GM12878 (cell line): ENCODE data around the gene TULP4. TPM values are rescaled to one million over a fixed set of nuclear protein-coding genes. Genes with fewer than 3 reads are reported as not detected.

Experiments used
- ATAC-seq: fragments of 200-7000 bp; cut with Tn5 transposase; 3 replicates; pipeline ENCODE4 v1.9.1; 2020; ENCODE audit warnings: mild to moderate bottlenecking, moderate library complexity
- BruUV-seq: library from RNA; stranded (reverse); fragments of 400-500 nt; replicated peaks from 2 replicates; lab custom pipeline; 2021; lab: Mats Ljungman, UMichigan
- CTCF ChIA-PET: fragments of 300-600 bp; sonication (Branson Sonifier 250); formaldehyde crosslinking; extraction: SDS; loops from one replicate; lab custom pipeline; 2021; ENCODE audit warnings: inconsistent platforms; lab: Yijun Ruan, JAX
- POLR2A ChIA-PET: fragments of 350-600 bp; formaldehyde crosslinking; extraction: SDS; loops from one replicate; lab custom pipeline; 2021; ENCODE audit warnings: inconsistent platforms; lab: Charles Lee
- RAD21 ChIA-PET: fragments of 300-600 bp; sonication (Branson Sonifier 250); formaldehyde crosslinking; loops from one replicate; lab custom pipeline; 2023; ENCODE audit warnings: antibody characterized with exemption; ENCODE audit not compliant: unreplicated experiment; lab: Charles Lee
- SMC1A ChIA-PET: fragments of 300-600 bp; sonication (Branson Sonifier 250); formaldehyde crosslinking; loops from one replicate; lab custom pipeline; 2023; ENCODE audit not compliant: unreplicated experiment, uncharacterized antibody; lab: Charles Lee
- DNase-seq: peaks from one replicate; pipeline ENCODE4 v3.0.0-alpha.2; 2011; ENCODE audit warnings: low read depth, low spot score
- FAIRE-seq: peaks from 3 replicates; lab custom pipeline; 2011; peaks lifted over from hg19 to GRCh38; lab: Jason Lieb, UNC
- H2AFZ ChIP-seq: 2 replicates; pipeline ENCODE4 v1.6.0; 2011; ENCODE audit warnings: low read depth, low read length, control low read depth; ENCODE audit not compliant: control insufficient read depth
- H3K27ac ChIP-seq: 2 replicates; pipeline ENCODE4 v1.5.1; 2011; ENCODE audit warnings: control low read depth; ENCODE audit not compliant: control insufficient read depth, insufficient read depth
- H3K27me3 ChIP-seq, 2 experiments: replicated peaks in 1 of 2; 2 replicates each; pipeline versions ENCODE4 v1.6.0 to v1.6.1; 2011; ENCODE audit warnings: low read length in 1 of 2; ENCODE audit not compliant: control insufficient read depth in 2 of 2, insufficient read depth in 2 of 2
- H3K36me3 ChIP-seq, 2 experiments: 2 replicates each; pipeline ENCODE4 v1.5.1; 2011; ENCODE audit warnings: low read length in 1 of 2; ENCODE audit not compliant: control insufficient read depth in 2 of 2, insufficient read depth in 2 of 2
- H3K4me1 ChIP-seq: 2 replicates; pipeline ENCODE4 v1.6.1; 2011; ENCODE audit warnings: mild to moderate bottlenecking, low read length, moderate library complexity, mixed read lengths; ENCODE audit not compliant: control insufficient read depth, insufficient read depth
- H3K4me2 ChIP-seq: 2 replicates; pipeline ENCODE4 v1.6.0; 2011; ENCODE audit warnings: control low read depth; ENCODE audit not compliant: control insufficient read depth, insufficient read depth
- H3K4me3 ChIP-seq: fragments of 200-600 bp; sonication (generic); 2 replicates; pipeline ENCODE4 v1.5.1; 2016
- H3K79me2 ChIP-seq: 2 replicates; pipeline ENCODE4 v1.6.0; 2011; ENCODE audit warnings: low read length; ENCODE audit not compliant: control insufficient read depth, insufficient read depth
- H3K9ac ChIP-seq: 2 replicates; pipeline ENCODE4 v1.8.0; 2011; ENCODE audit warnings: low read length, control low read depth, mixed read lengths; ENCODE audit not compliant: control insufficient read depth, insufficient read depth
- H3K9me3 ChIP-seq: replicated peaks from 3 replicates; pipeline ENCODE4 v1.5.1; 2011; ENCODE audit warnings: mild to moderate bottlenecking, low read length; ENCODE audit not compliant: control insufficient read depth, insufficient read depth
- H4K20me1 ChIP-seq: 2 replicates; pipeline ENCODE4 v1.6.0; 2011; ENCODE audit not compliant: control insufficient read depth, insufficient read depth
- BACH1 ChIP-seq: fragments of 450-650 bp; IDR thresholded peaks from 2 replicates; pipeline ENCODE4 v1.6.1; 2017; ENCODE audit warnings: mild to moderate bottlenecking, borderline replicate concordance
- BCL11A ChIP-seq: IDR thresholded peaks from 2 replicates; pipeline ENCODE4 v1.6.1; 2011; ENCODE audit warnings: low read depth, low read length
- BCLAF1 ChIP-seq: fragments of 450-650 bp; IDR thresholded peaks from 2 replicates; pipeline ENCODE4 v1.6.1; 2017; ENCODE audit warnings: antibody characterized with exemption, mild to moderate bottlenecking, moderate library complexity
- CHD2 ChIP-seq: IDR thresholded peaks from 2 replicates; pipeline ENCODE4 v1.6.1; 2011; ENCODE audit warnings: low read depth, low read length, improper control_type of control experiment, borderline replicate concordance
- HCFC1 ChIP-seq: fragments of 150-350 bp; IDR thresholded peaks from 2 replicates; pipeline ENCODE4 v1.6.1; 2014; ENCODE audit warnings: low read length
- MYC ChIP-seq: IDR thresholded peaks from 2 replicates; pipeline ENCODE4 v1.6.1; 2011; ENCODE audit warnings: mild to moderate bottlenecking, low read length, moderate library complexity, inconsistent platforms; ENCODE audit not compliant: insufficient read depth, insufficient replicate concordance, insufficient read length, severe bottlenecking
- NFIC ChIP-seq: IDR thresholded peaks from 2 replicates; pipeline ENCODE4 v1.6.1; 2012; ENCODE audit warnings: low read depth, mild to moderate bottlenecking, inconsistent platforms, low read length, moderate library complexity
- PAX8 ChIP-seq: fragments of 450-650 bp; IDR thresholded peaks from 2 replicates; pipeline ENCODE4 v1.6.1; 2017; ENCODE audit warnings: mild to moderate bottlenecking, moderate library complexity
- RCOR1 ChIP-seq: conservative IDR thresholded peaks from 2 replicates; pipeline ENCODE4 v1.6.1; 2012; ENCODE audit warnings: low read depth, low read length, improper control_type of control experiment
- SMAD1 ChIP-seq: fragments of 450-650 bp; IDR thresholded peaks from 2 replicates; pipeline ENCODE4 v1.6.1; 2018; ENCODE audit warnings: mild to moderate bottlenecking, low read depth; ENCODE audit not compliant: partially characterized antibody
- SRF ChIP-seq, 2 experiments: IDR thresholded peaks; 2 replicates each; pipeline ENCODE4 v1.6.1; 2011; ENCODE audit warnings: low read depth in 2 of 2, low read length in 2 of 2, mild to moderate bottlenecking in 1 of 2, moderate library complexity in 1 of 2
- WGBS: methylation state at CpG from one replicate; pipeline ENCODE4 v1.1.6; 2016; ENCODE audit warnings: low lambda C conversion rate; ENCODE audit not compliant: insufficient replicate concordance, insufficient coverage; ENCODE audit errors: missing lambda C conversion rate; 5-methylcytosine and 5-hydroxymethylcytosine counted together
- in situ Hi-C: fragments of 300-500 bp; cut with MboI; formaldehyde crosslinking; loops from 9 replicates; pipeline ENCODE4 v1.14.3; 2018; ENCODE audit warnings: mixed read lengths
- intact Hi-C: fragments of 100-400 bp; cut with micrococcal nuclease; formaldehyde crosslinking; loops from one replicate; pipeline ENCODE4 v1.14.2; 2022; ENCODE audit not compliant: unreplicated experiment
- polyA plus RNA-seq, 11 experiments: library from polyadenylated mRNA; depleted of rRNA in 4 of 11; unstranded in 6 of 11; stranded (reverse) in 5 of 11; fragments of >200 nt; fragmentation: Nextera tagmentation in 4 of 11; fragmentation: Illumina TruSeq in 1 of 11; extraction: Ambion mirVana in 4 of 11; extraction: Trizol in 1 of 11; gene quantifications; 1 replicate in 1 of 11; 2 replicates in 10 of 11; pipeline versions ENCODE4 v1.2.1 to v1.2.3, GENCODE V29; 2011 to 2016; ENCODE audit warnings: inconsistent platforms in 2 of 11, missing spikeins in 2 of 11, low read depth in 1 of 11
- total RNA-seq, 4 experiments: library from RNA; depleted of rRNA in 3 of 4; stranded (reverse); fragments of >200 nt in 3 of 4; fragmentation: Illumina TruSeq in 1 of 4; extraction: Trizol in 1 of 4; gene quantifications; 2 replicates each; pipeline versions ENCODE4 v1.2.1 to v1.2.3, GENCODE V29; 2013 to 2021
- TF ChIP-seq, protein P1 (sequence below): fragments of 450-650 bp; IDR thresholded peaks from 2 replicates; pipeline ENCODE4 v1.6.1; 2017; ENCODE audit warnings: mild to moderate bottlenecking, moderate library complexity

Gene TULP4
- total and polyA plus RNA-seq, 10 of the 15 experiments (the other 5 are each of a cell fraction or from before 2014, with no cell fraction given), result 0.73 to 31.8 (median 14.0) TPM

GRCh38 chr6:158448856-158449255, 136.6 kb downstream of the TULP4 start:
- no peak overlapping the region for H3K9ac ChIP-seq
- 89% methylated on average over 14 of the region's 14 CpGs for WGBS

GRCh38 chr6:158452191-158452590, 139.9 kb downstream of the TULP4 start:
- Histone ChIP-seq H3K27ac (no peak overlapping the region), H3K9me3 (no peaks in the 10 kb centered on the region), H4K20me1 (no peaks in the 10 kb centered on the region), H3K36me3 (peaks cover 4 to 10% of the 10 kb centered on the region in 2 experiments), H2AFZ (no peak overlapping the region), H3K4me3 (no peak overlapping the region), H3K4me2 (no peak overlapping the region), H3K27me3 (no peaks in the 10 kb centered on the region), H3K79me2 (no peaks in the 10 kb centered on the region), H3K4me1 (no peaks in the 10 kb centered on the region), H3K9ac (no peak overlapping the region)
- in situ Hi-C loops (no loop called here), intact Hi-C loops (no loop called here)
- RAD21 ChIA-PET, result no interaction called here
- DNase-seq (no peak), FAIRE-seq (no peak), ATAC-seq (no peak)
- WGBS, result 97% methylated on average over 7 of the region's 7 CpGs
- POLR2A ChIA-PET, result no interaction called here
- BruUV-seq, result no TSS peak
- SMC1A ChIA-PET, result no interaction called here
- CTCF ChIA-PET, result no interaction called here
- TF ChIP-seq NFIC, result no peak
- no peak for TF ChIP-seq PAX8
- TF ChIP-seq BCL11A, result no peak
- no peak for TF ChIP-seq MYC
- TF ChIP-seq, protein P1, sequence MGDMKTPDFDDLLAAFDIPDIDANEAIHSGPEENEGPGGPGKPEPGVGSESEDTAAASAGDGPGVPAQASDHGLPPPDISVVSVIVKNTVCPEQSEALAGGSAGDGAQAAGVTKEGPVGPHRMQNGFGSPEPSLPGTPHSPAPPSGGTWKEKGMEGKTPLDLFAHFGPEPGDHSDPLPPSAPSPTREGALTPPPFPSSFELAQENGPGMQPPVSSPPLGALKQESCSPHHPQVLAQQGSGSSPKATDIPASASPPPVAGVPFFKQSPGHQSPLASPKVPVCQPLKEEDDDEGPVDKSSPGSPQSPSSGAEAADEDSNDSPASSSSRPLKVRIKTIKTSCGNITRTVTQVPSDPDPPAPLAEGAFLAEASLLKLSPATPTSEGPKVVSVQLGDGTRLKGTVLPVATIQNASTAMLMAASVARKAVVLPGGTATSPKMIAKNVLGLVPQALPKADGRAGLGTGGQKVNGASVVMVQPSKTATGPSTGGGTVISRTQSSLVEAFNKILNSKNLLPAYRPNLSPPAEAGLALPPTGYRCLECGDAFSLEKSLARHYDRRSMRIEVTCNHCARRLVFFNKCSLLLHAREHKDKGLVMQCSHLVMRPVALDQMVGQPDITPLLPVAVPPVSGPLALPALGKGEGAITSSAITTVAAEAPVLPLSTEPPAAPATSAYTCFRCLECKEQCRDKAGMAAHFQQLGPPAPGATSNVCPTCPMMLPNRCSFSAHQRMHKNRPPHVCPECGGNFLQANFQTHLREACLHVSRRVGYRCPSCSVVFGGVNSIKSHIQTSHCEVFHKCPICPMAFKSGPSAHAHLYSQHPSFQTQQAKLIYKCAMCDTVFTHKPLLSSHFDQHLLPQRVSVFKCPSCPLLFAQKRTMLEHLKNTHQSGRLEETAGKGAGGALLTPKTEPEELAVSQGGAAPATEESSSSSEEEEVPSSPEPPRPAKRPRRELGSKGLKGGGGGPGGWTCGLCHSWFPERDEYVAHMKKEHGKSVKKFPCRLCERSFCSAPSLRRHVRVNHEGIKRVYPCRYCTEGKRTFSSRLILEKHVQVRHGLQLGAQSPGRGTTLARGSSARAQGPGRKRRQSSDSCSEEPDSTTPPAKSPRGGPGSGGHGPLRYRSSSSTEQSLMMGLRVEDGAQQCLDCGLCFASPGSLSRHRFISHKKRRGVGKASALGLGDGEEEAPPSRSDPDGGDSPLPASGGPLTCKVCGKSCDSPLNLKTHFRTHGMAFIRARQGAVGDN, result no peak
- TF ChIP-seq BCLAF1, result no peak
- TF ChIP-seq BACH1, result no peak
- TF ChIP-seq RCOR1, result no peak
- no peak for TF ChIP-seq CHD2

More at GRCh38 chr6:158448856-158449255, 136.6 kb downstream of the TULP4 start:
- FAIRE-seq (no peak), DNase-seq (no peak), ATAC-seq (no peak)
- BruUV-seq, result no TSS peak
- no peaks in the 10 kb centered on the region for H3K9me3 ChIP-seq
- TF ChIP-seq SMAD1 (no peak), SRF (IDR thresholded peaks at IDR 0.05; ENCODE audit: low read depth in 2 of 2, low read length in 2 of 2) (no peak), CHD2 (no peak), HCFC1 (no peak), RCOR1 (no peak)
- CTCF ChIA-PET, result no interaction called here
- POLR2A ChIA-PET, result interaction anchor here (0.8 kb wide), 1 partner anchor 11 kb away, joined by 3 read pairs; no protein-coding TSS in a partner anchor
- no peaks in the 10 kb centered on the region for H4K20me1 ChIP-seq
- H3K27me3 ChIP-seq, result no peaks in the 10 kb centered on the region
- SMC1A ChIA-PET, result interaction anchor here (1.0 to 1.5 kb wide), 2 partner anchors 23 to 29 kb away, joined by 3 read pairs; no protein-coding TSS in a partner anchor
- H2AFZ ChIP-seq, result no peak overlapping the region
- H3K4me3 ChIP-seq, result no peak overlapping the region
- H3K4me1 ChIP-seq, result no peaks in the 10 kb centered on the region
- RAD21 ChIA-PET, result interaction anchor here (1.3 kb wide), 1 partner anchor 23 kb away, joined by 3 read pairs; no protein-coding TSS in a partner anchor
- H3K27ac ChIP-seq, result no peak overlapping the region
- no peaks in the 10 kb centered on the region for H3K79me2 ChIP-seq
- intact Hi-C loops, result no loop called here
- in situ Hi-C loops, result no loop called here
- H3K4me2 ChIP-seq, result no peak overlapping the region
- H3K36me3 ChIP-seq, result peaks cover 4 to 8% of the 10 kb centered on the region in 2 experiments
